ENCODE measurements around the gene CCDC157. TPM values are rescaled to one million over a fixed set of nuclear protein-coding genes. Genes with fewer than 3 reads are reported as not detected.
A peak's percentile ranks its signal among the peaks of the same experiment; 100 is the strongest.

The CCDC157 gene
- total and polyA plus RNA-seq, 11 donors, result 0.42 to 1.7 (median 1.1) TPM

- H3K27me3 ChIP-seq, result no peaks in the 10 kb centered on the region
- H3K4me1 ChIP-seq, result peaks cover 0 to 9% (median 0%) of the 10 kb centered on the region in 12 donors
- no peak for TF ChIP-seq POLR2A (IDR thresholded peaks at IDR 0.05)
- TF ChIP-seq, protein P1, sequence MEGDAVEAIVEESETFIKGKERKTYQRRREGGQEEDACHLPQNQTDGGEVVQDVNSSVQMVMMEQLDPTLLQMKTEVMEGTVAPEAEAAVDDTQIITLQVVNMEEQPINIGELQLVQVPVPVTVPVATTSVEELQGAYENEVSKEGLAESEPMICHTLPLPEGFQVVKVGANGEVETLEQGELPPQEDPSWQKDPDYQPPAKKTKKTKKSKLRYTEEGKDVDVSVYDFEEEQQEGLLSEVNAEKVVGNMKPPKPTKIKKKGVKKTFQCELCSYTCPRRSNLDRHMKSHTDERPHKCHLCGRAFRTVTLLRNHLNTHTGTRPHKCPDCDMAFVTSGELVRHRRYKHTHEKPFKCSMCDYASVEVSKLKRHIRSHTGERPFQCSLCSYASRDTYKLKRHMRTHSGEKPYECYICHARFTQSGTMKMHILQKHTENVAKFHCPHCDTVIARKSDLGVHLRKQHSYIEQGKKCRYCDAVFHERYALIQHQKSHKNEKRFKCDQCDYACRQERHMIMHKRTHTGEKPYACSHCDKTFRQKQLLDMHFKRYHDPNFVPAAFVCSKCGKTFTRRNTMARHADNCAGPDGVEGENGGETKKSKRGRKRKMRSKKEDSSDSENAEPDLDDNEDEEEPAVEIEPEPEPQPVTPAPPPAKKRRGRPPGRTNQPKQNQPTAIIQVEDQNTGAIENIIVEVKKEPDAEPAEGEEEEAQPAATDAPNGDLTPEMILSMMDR (IDR thresholded peaks at IDR 0.05), result no peak
- H3K36me3 ChIP-seq, result no peaks in the 10 kb centered on the region
- WGBS, 4 donors, result 92 to 97% (median 94%) methylated on average over 8 to 9 of the region's 9 CpGs
- DNase-seq (no peak), ATAC-seq (no peak)
- no peak overlapping the region for H3K4me3 ChIP-seq
- no peaks in the 10 kb centered on the region for H3K9me3 ChIP-seq
- H3K27ac ChIP-seq, result no peak overlapping the region
- intact Hi-C loops (cut with DNase I), result no loop called here
These were observed 14.5 kb downstream of the CCDC157 start for GRCh38 chr22:30371321-30371720.

- TF ChIP-seq, protein P1 (IDR thresholded peaks at IDR 0.05), result no peak
- no peak for TF ChIP-seq POLR2A (IDR thresholded peaks at IDR 0.05)
- H3K36me3 ChIP-seq, result peaks cover 0 to under 1% (median 0%) of the 10 kb centered on the region in 9 donors
- WGBS, 4 donors, result 64 to 83% (median 81%) methylated on average over 9 to 13 of the region's 13 CpGs
- peaks cover 0 to 9% (median 0%) of the 10 kb centered on the region in 12 donors for H3K4me1 ChIP-seq
- H3K9me3 ChIP-seq, result no peaks in the 10 kb centered on the region
- H3K4me3 ChIP-seq, result no peak overlapping the region
- intact Hi-C loops (cut with DNase I), result no loop called here
- DNase-seq (no peak), ATAC-seq (no peak)
- no peaks in the 10 kb centered on the region for H3K27me3 ChIP-seq
- no peak overlapping the region for H3K27ac ChIP-seq
These were observed 15.2 kb downstream of the CCDC157 start for GRCh38 chr22:30371981-30372380.

DNA sequence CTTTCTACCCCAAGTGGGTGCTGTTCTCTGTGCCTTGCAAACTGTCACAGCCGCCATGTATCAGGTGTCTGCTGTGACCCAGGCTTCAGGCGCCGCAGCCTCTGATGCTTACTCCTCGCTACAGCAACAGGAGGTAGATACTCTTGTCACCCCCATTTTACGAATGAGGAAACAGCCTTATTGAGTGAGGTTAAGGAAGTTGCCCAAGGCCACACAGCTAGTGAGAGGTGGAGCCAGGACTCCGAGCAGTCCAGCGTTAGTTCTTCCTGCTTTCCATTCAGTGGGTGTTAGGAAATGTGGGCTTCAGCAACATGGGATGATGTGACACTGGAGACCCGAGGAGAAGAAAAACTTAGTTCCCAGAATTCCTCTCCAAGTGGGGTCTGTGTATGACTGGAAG is 16.1 kb downstream of the CCDC157 start:
- Histone ChIP-seq H3K27ac (no peak overlapping the region), H3K27me3 (no peaks in the 10 kb centered on the region), H3K4me1 (peaks cover 0 to 9% (median 0%) of the 10 kb centered on the region in 12 donors), H3K4me3 (no peak overlapping the region), H3K36me3 (peaks cover 0 to 4% (median 0%) of the 10 kb centered on the region in 9 donors), H3K9me3 (no peaks in the 10 kb centered on the region)
- ATAC-seq (peak in 1 of 4 donors; percentile 33), DNase-seq (no peak)
- intact Hi-C loops (cut with DNase I), result no loop called here
- TF ChIP-seq, protein P1 (IDR thresholded peaks at IDR 0.05), result no peak
- no peak for TF ChIP-seq POLR2A (IDR thresholded peaks at IDR 0.05)
- WGBS, 4 donors, result 65 to 73% (median 70%) methylated on average over 4 to 8 of the region's 8 CpGs

DNA sequence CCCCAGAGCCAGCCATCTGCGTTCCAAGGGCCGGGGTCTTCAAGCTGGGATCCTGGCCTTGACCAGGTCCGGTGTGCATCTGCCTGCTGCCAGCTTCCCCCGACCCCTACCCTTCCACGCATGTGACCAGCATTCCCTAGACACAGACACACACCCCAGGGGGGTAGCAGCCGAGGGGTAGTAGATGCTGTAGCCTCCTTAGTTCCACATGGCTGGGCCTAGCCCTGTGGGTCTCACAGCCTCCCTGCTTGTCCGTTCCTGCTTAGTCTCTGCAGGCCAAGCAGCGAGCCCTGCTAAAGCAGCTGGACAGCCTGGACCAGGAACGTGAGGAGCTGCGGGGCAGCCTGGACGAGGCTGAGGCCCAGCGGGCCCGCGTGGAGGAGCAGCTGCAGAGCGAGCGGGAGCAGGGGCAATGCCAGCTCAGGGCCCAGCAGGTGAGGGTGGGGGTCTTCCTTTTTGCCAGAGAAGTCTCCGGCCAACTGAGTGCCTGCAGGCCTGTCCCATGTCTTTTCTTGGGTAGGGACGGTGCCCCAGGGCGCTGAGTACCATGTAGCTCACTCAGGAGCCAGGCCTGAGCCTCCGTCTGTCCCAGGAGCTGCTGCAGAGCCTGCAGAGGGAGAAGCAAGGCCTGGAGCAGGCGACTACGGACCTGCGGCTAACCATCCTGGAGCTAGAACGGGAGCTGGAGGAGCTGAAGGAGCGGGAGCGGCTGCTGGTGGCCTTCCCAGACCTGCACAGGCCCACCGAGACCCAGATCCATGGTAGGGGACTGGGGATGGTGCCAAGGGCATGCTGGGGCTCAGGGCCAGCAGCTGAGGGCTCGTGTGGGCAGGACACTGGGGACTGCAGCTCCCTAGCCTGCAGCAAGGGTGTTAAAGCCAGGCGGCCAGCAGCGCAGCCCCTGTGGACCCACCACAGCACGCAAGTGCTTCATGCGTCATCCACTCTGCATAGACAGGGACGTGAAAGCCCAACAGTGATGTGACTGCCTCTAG is 16.8 kb downstream of the CCDC157 start:
- no peak overlapping the region for H3K27ac ChIP-seq

More for the DNA sequence above, 16.8 kb downstream of the CCDC157 start:
- Histone ChIP-seq H3K36me3 (peaks cover 0 to 4% (median 0%) of the 10 kb centered on the region in 9 donors), H3K9me3 (no peaks in the 10 kb centered on the region), H3K27me3 (no peaks in the 10 kb centered on the region), H3K4me3 (no peak overlapping the region), H3K4me1 (peaks cover 0 to 9% (median 0%) of the 10 kb centered on the region in 12 donors)
- ATAC-seq, result no peak
- WGBS, 4 donors, result 82 to 87% (median 87%) methylated on average over 23 to 33 of the region's 33 CpGs
- no peak for DNase-seq
- intact Hi-C loops (cut with DNase I), result no loop called here
- TF ChIP-seq, protein P1 (IDR thresholded peaks at IDR 0.05), result no peak
- no peak for TF ChIP-seq POLR2A (IDR thresholded peaks at IDR 0.05)
